GM12878 (cell line): ENCODE measurements around the gene CARHSP1. TPM values are rescaled to one million over a fixed set of nuclear protein-coding genes. Genes with fewer than 3 reads are reported as not detected.

ENCODE experiments used
- ATAC-seq: fragments of 200-7000 bp; cut with Tn5 transposase; 3 replicates; pipeline ENCODE4 v1.9.1; 2020; ENCODE audit warnings: mild to moderate bottlenecking, moderate library complexity
- BruUV-seq: library from RNA; stranded (reverse); fragments of 400-500 nt; replicated peaks from 2 replicates; lab custom pipeline; 2021; lab: Mats Ljungman, UMichigan
- CTCF ChIA-PET: fragments of 300-600 bp; sonication (Branson Sonifier 250); formaldehyde crosslinking; extraction: SDS; loops from one replicate; lab custom pipeline; 2021; ENCODE audit warnings: inconsistent platforms; lab: Yijun Ruan, JAX
- POLR2A ChIA-PET: fragments of 350-600 bp; formaldehyde crosslinking; extraction: SDS; loops from one replicate; lab custom pipeline; 2021; ENCODE audit warnings: inconsistent platforms; lab: Charles Lee
- RAD21 ChIA-PET: fragments of 300-600 bp; sonication (Branson Sonifier 250); formaldehyde crosslinking; loops from one replicate; lab custom pipeline; 2023; ENCODE audit warnings: antibody characterized with exemption; ENCODE audit not compliant: unreplicated experiment; lab: Charles Lee
- SMC1A ChIA-PET: fragments of 300-600 bp; sonication (Branson Sonifier 250); formaldehyde crosslinking; loops from one replicate; lab custom pipeline; 2023; ENCODE audit not compliant: unreplicated experiment, uncharacterized antibody; lab: Charles Lee
- DNase-seq: peaks from one replicate; pipeline ENCODE4 v3.0.0-alpha.2; 2011; ENCODE audit warnings: low read depth, low spot score
- FAIRE-seq: peaks from 3 replicates; lab custom pipeline; 2011; peaks lifted over from hg19 to GRCh38; lab: Jason Lieb, UNC
- H2AFZ ChIP-seq: 2 replicates; pipeline ENCODE4 v1.6.0; 2011; ENCODE audit warnings: low read depth, low read length, control low read depth; ENCODE audit not compliant: control insufficient read depth
- H3K27ac ChIP-seq: 2 replicates; pipeline ENCODE4 v1.5.1; 2011; ENCODE audit warnings: control low read depth; ENCODE audit not compliant: control insufficient read depth, insufficient read depth
- H3K27me3 ChIP-seq, 2 experiments: replicated peaks in 1 of 2; 2 replicates each; pipeline versions ENCODE4 v1.6.0 to v1.6.1; 2011; ENCODE audit warnings: low read length in 1 of 2; ENCODE audit not compliant: control insufficient read depth in 2 of 2, insufficient read depth in 2 of 2
- H3K36me3 ChIP-seq, 2 experiments: 2 replicates each; pipeline ENCODE4 v1.5.1; 2011; ENCODE audit warnings: low read length in 1 of 2; ENCODE audit not compliant: control insufficient read depth in 2 of 2, insufficient read depth in 2 of 2
- H3K4me1 ChIP-seq: 2 replicates; pipeline ENCODE4 v1.6.1; 2011; ENCODE audit warnings: mild to moderate bottlenecking, low read length, moderate library complexity, mixed read lengths; ENCODE audit not compliant: control insufficient read depth, insufficient read depth
- H3K4me2 ChIP-seq: 2 replicates; pipeline ENCODE4 v1.6.0; 2011; ENCODE audit warnings: control low read depth; ENCODE audit not compliant: control insufficient read depth, insufficient read depth
- H3K4me3 ChIP-seq: fragments of 200-600 bp; sonication (generic); 2 replicates; pipeline ENCODE4 v1.5.1; 2016
- H3K79me2 ChIP-seq: 2 replicates; pipeline ENCODE4 v1.6.0; 2011; ENCODE audit warnings: low read length; ENCODE audit not compliant: control insufficient read depth, insufficient read depth
- H3K9ac ChIP-seq: 2 replicates; pipeline ENCODE4 v1.8.0; 2011; ENCODE audit warnings: low read length, control low read depth, mixed read lengths; ENCODE audit not compliant: control insufficient read depth, insufficient read depth
- H3K9me3 ChIP-seq: replicated peaks from 3 replicates; pipeline ENCODE4 v1.5.1; 2011; ENCODE audit warnings: mild to moderate bottlenecking, low read length; ENCODE audit not compliant: control insufficient read depth, insufficient read depth
- H4K20me1 ChIP-seq: 2 replicates; pipeline ENCODE4 v1.6.0; 2011; ENCODE audit not compliant: control insufficient read depth, insufficient read depth
- CREB1 ChIP-seq: IDR thresholded peaks from 2 replicates; pipeline ENCODE4 v1.6.1; 2012; ENCODE audit warnings: low read depth, mild to moderate bottlenecking, inconsistent platforms
- EZH2 ChIP-seq: IDR thresholded peaks from 2 replicates; pipeline ENCODE4 v1.6.1; 2012; ENCODE audit warnings: low read depth, mild to moderate bottlenecking, control low read depth, inconsistent platforms, low read length, borderline replicate concordance; ENCODE audit not compliant: control insufficient read depth
- FOXK2 ChIP-seq: fragments of 450-650 bp; IDR thresholded peaks from 2 replicates; pipeline ENCODE4 v1.6.1; 2017; ENCODE audit warnings: mild to moderate bottlenecking, moderate library complexity
- HCFC1 ChIP-seq: fragments of 150-350 bp; IDR thresholded peaks from 2 replicates; pipeline ENCODE4 v1.6.1; 2014; ENCODE audit warnings: low read length
- HDGF ChIP-seq: fragments of 450-650 bp; IDR thresholded peaks from 2 replicates; pipeline ENCODE4 v1.6.1; 2016; ENCODE audit warnings: antibody characterized with exemption
- MEF2A ChIP-seq: IDR thresholded peaks from 2 replicates; pipeline ENCODE4 v1.6.1; 2011; ENCODE audit warnings: low read depth, mild to moderate bottlenecking, low read length, moderate library complexity; ENCODE audit not compliant: insufficient read depth
- MEF2B ChIP-seq: fragments of 450-650 bp; IDR thresholded peaks from 2 replicates; pipeline ENCODE4 v1.6.1; 2018; ENCODE audit warnings: mild to moderate bottlenecking, moderate library complexity; ENCODE audit not compliant: partially characterized antibody, poor library complexity, severe bottlenecking
- NFIC ChIP-seq: IDR thresholded peaks from 2 replicates; pipeline ENCODE4 v1.6.1; 2012; ENCODE audit warnings: low read depth, mild to moderate bottlenecking, inconsistent platforms, low read length, moderate library complexity
- STAT3 ChIP-seq: IDR thresholded peaks from 2 replicates; pipeline ENCODE4 v1.6.1; 2011; ENCODE audit warnings: low read depth, low read length, improper control_type of control experiment
- TAF1 ChIP-seq: IDR thresholded peaks from 2 replicates; pipeline ENCODE4 v1.6.1; 2011; ENCODE audit warnings: mild to moderate bottlenecking, low read depth, low read length, borderline replicate concordance
- TBL1XR1 ChIP-seq: IDR thresholded peaks from 2 replicates; pipeline ENCODE4 v1.6.1; 2012; ENCODE audit warnings: low read depth, low read length, improper control_type of control experiment
- TCF12 ChIP-seq: IDR thresholded peaks from 2 replicates; pipeline ENCODE4 v1.6.1; 2011; ENCODE audit warnings: low read depth, mild to moderate bottlenecking, low read length
- USF2 ChIP-seq: IDR thresholded peaks from 2 replicates; pipeline ENCODE4 v1.6.1; 2011; ENCODE audit warnings: low read depth, low read length, improper control_type of control experiment, borderline replicate concordance
- ZBED1 ChIP-seq: IDR thresholded peaks from 2 replicates; pipeline ENCODE4 v1.6.1; 2016; ENCODE audit warnings: borderline replicate concordance
- WGBS: methylation state at CpG from one replicate; pipeline ENCODE4 v1.1.6; 2016; ENCODE audit warnings: low lambda C conversion rate; ENCODE audit not compliant: insufficient replicate concordance, insufficient coverage; ENCODE audit errors: missing lambda C conversion rate; 5-methylcytosine and 5-hydroxymethylcytosine counted together
- in situ Hi-C: fragments of 300-500 bp; cut with MboI; formaldehyde crosslinking; loops from 9 replicates; pipeline ENCODE4 v1.14.3; 2018; ENCODE audit warnings: mixed read lengths
- intact Hi-C: fragments of 100-400 bp; cut with micrococcal nuclease; formaldehyde crosslinking; loops from one replicate; pipeline ENCODE4 v1.14.2; 2022; ENCODE audit not compliant: unreplicated experiment
- polyA plus RNA-seq, 11 experiments: library from polyadenylated mRNA; depleted of rRNA in 4 of 11; unstranded in 6 of 11; stranded (reverse) in 5 of 11; fragments of >200 nt; fragmentation: Nextera tagmentation in 4 of 11; fragmentation: Illumina TruSeq in 1 of 11; extraction: Ambion mirVana in 4 of 11; extraction: Trizol in 1 of 11; gene quantifications; 1 replicate in 1 of 11; 2 replicates in 10 of 11; pipeline versions ENCODE4 v1.2.1 to v1.2.3, GENCODE V29; 2011 to 2016; ENCODE audit warnings: inconsistent platforms in 2 of 11, missing spikeins in 2 of 11, low read depth in 1 of 11
- total RNA-seq, 4 experiments: library from RNA; depleted of rRNA in 3 of 4; stranded (reverse); fragments of >200 nt in 3 of 4; fragmentation: Illumina TruSeq in 1 of 4; extraction: Trizol in 1 of 4; gene quantifications; 2 replicates each; pipeline versions ENCODE4 v1.2.1 to v1.2.3, GENCODE V29; 2013 to 2021
- TF ChIP-seq, protein P1 (sequence below): fragments of 450-650 bp; IDR thresholded peaks from 2 replicates; pipeline ENCODE4 v1.6.1; 2016; ENCODE audit warnings: mild to moderate bottlenecking
- TF ChIP-seq, protein P2 (sequence below): fragments of 450-650 bp; IDR thresholded peaks from 2 replicates; pipeline ENCODE4 v1.6.1; 2018; ENCODE audit warnings: borderline replicate concordance, mild to moderate bottlenecking; ENCODE audit not compliant: partially characterized antibody
- TF ChIP-seq, protein P3 (sequence below): IDR thresholded peaks from 2 replicates; pipeline ENCODE4 v1.6.1; 2012; ENCODE audit warnings: low read depth, low read length, improper control_type of control experiment

Gene CARHSP1
- total and polyA plus RNA-seq, 10 of the 15 experiments (the other 5 are each of a cell fraction or from before 2014, with no cell fraction given): 5.5 to 112 (median 67.0) TPM

GRCh38 chr16:8818504-8819270, 50.1 kb downstream of the CARHSP1 start:
- ChIA-PET POLR2A (interaction anchor here (1.2 to 1.6 kb wide), 3 partner anchors 10 to 61 kb away, joined by 3 to 7 read pairs (median 4); partner anchors contain the start of gene CARHSP1), SMC1A (interaction anchor here (1.0 to 2.6 kb wide), 6 partner anchors 8 to 21 kb away, joined by 3 to 10 read pairs (median 6); partner anchors contain the start of genes PMM2 and TMEM186), CTCF (interaction anchor here (0.6 to 4.1 kb wide), 10 partner anchors 8 to 118 kb away, joined by 3 to 22 read pairs (median 4); partner anchors contain the start of genes CARHSP1 and LITAFD), RAD21 (interaction anchor here (0.8 to 1.8 kb wide), 6 partner anchors 8 to 190 kb away, joined by 3 to 6 read pairs (median 3); partner anchors contain the start of genes CARHSP1, PMM2 and TMEM186)
- FAIRE-seq: peak; percentile 85
- H3K4me1 ChIP-seq: peaks cover 18% of the 10 kb centered on the region
- H3K4me2 ChIP-seq: peak overlapping the region; percentile 28
- in situ Hi-C loops: no loop called here
- intact Hi-C loops: no loop called here
- H3K4me3 ChIP-seq: no peak overlapping the region
- no peaks in the 10 kb centered on the region for H3K27me3 ChIP-seq
- no peaks in the 10 kb centered on the region; the same call in 1 of the 2 replicates for H3K79me2 ChIP-seq
- H3K9me3 ChIP-seq: no peaks in the 10 kb centered on the region
- peak; percentile 88 for ATAC-seq
- TSS peak; percentile 53 for BruUV-seq
- 2% methylated on average over 10 of the region's 10 CpGs for WGBS
- H2AFZ ChIP-seq: no peak overlapping the region
- 0 out of 2 replicates have a peak overlapping the region, but pooled peaks have one; percentile 5 for H3K9ac ChIP-seq
- H3K36me3 ChIP-seq: peaks cover 15 to 48% of the 10 kb centered on the region in 2 experiments
- DNase-seq: peak; percentile 57
- H3K27ac ChIP-seq: peak overlapping the region; percentile 66
- peaks cover 3% of the 10 kb centered on the region; the same call in 1 of the 2 replicates for H4K20me1 ChIP-seq
- TF ChIP-seq TAF1: no peak
- TF ChIP-seq MEF2B: peak; percentile 74
- no peak for TF ChIP-seq EZH2
- no peak for TF ChIP-seq STAT3
- TF ChIP-seq USF2: peak; percentile 13; the same call in 1 of the 2 replicates
- TF ChIP-seq TCF12: no peak
- TF ChIP-seq NFIC: no peak; the same call in 1 of the 2 replicates
- TF ChIP-seq, protein P1, sequence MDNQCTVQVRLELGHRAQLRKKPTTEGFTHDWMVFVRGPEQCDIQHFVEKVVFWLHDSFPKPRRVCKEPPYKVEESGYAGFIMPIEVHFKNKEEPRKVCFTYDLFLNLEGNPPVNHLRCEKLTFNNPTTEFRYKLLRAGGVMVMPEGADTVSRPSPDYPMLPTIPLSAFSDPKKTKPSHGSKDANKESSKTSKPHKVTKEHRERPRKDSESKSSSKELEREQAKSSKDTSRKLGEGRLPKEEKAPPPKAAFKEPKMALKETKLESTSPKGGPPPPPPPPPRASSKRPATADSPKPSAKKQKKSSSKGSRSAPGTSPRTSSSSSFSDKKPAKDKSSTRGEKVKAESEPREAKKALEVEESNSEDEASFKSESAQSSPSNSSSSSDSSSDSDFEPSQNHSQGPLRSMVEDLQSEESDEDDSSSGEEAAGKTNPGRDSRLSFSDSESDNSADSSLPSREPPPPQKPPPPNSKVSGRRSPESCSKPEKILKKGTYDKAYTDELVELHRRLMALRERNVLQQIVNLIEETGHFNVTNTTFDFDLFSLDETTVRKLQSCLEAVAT: no peak
- TF ChIP-seq, protein P2, sequence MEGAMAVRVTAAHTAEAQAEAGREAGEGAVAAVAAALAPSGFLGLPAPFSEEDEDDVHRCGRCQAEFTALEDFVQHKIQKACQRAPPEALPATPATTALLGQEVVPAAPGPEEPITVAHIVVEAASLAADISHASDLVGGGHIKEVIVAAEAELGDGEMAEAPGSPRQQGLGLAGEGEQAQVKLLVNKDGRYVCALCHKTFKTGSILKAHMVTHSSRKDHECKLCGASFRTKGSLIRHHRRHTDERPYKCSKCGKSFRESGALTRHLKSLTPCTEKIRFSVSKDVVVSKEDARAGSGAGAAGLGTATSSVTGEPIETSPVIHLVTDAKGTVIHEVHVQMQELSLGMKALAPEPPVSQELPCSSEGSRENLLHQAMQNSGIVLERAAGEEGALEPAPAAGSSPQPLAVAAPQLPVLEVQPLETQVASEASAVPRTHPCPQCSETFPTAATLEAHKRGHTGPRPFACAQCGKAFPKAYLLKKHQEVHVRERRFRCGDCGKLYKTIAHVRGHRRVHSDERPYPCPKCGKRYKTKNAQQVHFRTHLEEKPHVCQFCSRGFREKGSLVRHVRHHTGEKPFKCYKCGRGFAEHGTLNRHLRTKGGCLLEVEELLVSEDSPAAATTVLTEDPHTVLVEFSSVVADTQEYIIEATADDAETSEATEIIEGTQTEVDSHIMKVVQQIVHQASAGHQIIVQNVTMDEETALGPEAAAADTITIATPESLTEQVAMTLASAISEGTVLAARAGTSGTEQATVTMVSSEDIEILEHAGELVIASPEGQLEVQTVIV: no peak
- TF ChIP-seq CREB1: no peak
- 0 out of 2 replicates have a peak, but pooled peaks have one; percentile 33 for TF ChIP-seq HDGF
- no peak for TF ChIP-seq HCFC1
- no peak for TF ChIP-seq FOXK2
- no peak for TF ChIP-seq TBL1XR1
- TF ChIP-seq MEF2A: no peak
- TF ChIP-seq, protein P3, sequence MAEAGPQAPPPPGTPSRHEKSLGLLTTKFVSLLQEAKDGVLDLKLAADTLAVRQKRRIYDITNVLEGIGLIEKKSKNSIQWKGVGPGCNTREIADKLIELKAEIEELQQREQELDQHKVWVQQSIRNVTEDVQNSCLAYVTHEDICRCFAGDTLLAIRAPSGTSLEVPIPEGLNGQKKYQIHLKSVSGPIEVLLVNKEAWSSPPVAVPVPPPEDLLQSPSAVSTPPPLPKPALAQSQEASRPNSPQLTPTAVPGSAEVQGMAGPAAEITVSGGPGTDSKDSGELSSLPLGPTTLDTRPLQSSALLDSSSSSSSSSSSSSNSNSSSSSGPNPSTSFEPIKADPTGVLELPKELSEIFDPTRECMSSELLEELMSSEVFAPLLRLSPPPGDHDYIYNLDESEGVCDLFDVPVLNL: no peak
- no peak for TF ChIP-seq ZBED1
